Stimulated activated naive CD8-positive, alpha-beta T cell treated with anti-CD3 and anti-CD28 coated beads, Interleukin-15, amount 100 ng/mL, for 72 hours (primary cell): ENCODE results near the gene PCNT.
"Not testable (repeated sequence)": the region's sequence is repeated elsewhere in the genome, so short reads cannot be mapped to it uniquely, and the experiment has no call there.

Experiments
- ATAC-seq: fragments of 150-1000 bp; cut with Tn5 transposase; 2 replicates; pipeline ENCODE4 v1.10.0; 2021; ENCODE audit warnings: mild to moderate bottlenecking, moderate library complexity
- DNase-seq, 2 donors: peaks; one replicate each; pipeline ENCODE4 v3.0.0; 2021 to 2022
- H3K27ac Mint-ChIP-seq, 2 donors: one replicate each; pipeline ENCODE4 v1.8.0; 2022; ENCODE audit warnings: mild to moderate bottlenecking in 2 of 2, mixed read lengths in 2 of 2, moderate library complexity in 2 of 2
- H3K27me3 Mint-ChIP-seq: one replicate; pipeline ENCODE4 v1.8.0; 2022; ENCODE audit warnings: mixed read lengths
- H3K4me1 Mint-ChIP-seq: one replicate; pipeline ENCODE4 v1.8.0; 2022; ENCODE audit warnings: mild to moderate bottlenecking, mixed read lengths
- H3K4me3 Mint-ChIP-seq, 2 donors: one replicate each; pipeline ENCODE4 v1.8.0; 2022; ENCODE audit warnings: mild to moderate bottlenecking in 2 of 2, mixed read lengths in 2 of 2, moderate library complexity in 1 of 2
- H3K9me3 Mint-ChIP-seq, 2 donors: one replicate each; pipeline ENCODE4 v1.8.0; 2022; ENCODE audit warnings: mixed read lengths in 2 of 2

Gene PCNT

GRCh38 chr21:46356494-46357334, 32.8 kb downstream of the PCNT start:
- peaks cover 18% of the 10 kb centered on the region for H3K4me1 Mint-ChIP-seq
- DNase-seq (no peak), ATAC-seq (no peak)
- no peak overlapping the region for H3K4me3 Mint-ChIP-seq
- peak overlapping the region; percentile 7 to 90 for H3K27ac Mint-ChIP-seq
- H3K27me3 Mint-ChIP-seq: no peaks in the 10 kb centered on the region
- no peaks in the 10 kb centered on the region for H3K9me3 Mint-ChIP-seq

- Mint-ChIP-seq H3K4me3 (no peak overlapping the region), H3K9me3 (no peaks in the 10 kb centered on the region), H3K4me1 (peaks cover 22% of the 10 kb centered on the region), H3K27me3 (no peaks in the 10 kb centered on the region), H3K27ac (no peak overlapping the region)
- ATAC-seq (no peak), DNase-seq (no peak)
Measured at GRCh38 chr21:46357335-46357604, 33.3 kb downstream of the PCNT start.

- Mint-ChIP-seq H3K9me3 (no peaks in the 10 kb centered on the region), H3K27ac (peak overlapping the region in 1 of 2 donors; percentile 68), H3K4me3 (no peak overlapping the region), H3K27me3 (no peaks in the 10 kb centered on the region), H3K4me1 (peaks cover 22% of the 10 kb centered on the region)
- DNase-seq (no peak), ATAC-seq (no peak)
Measured at GRCh38 chr21:46357684-46358425, 33.9 kb downstream of the PCNT start.

- H3K4me1 Mint-ChIP-seq: peaks cover 6% of the 10 kb centered on the region
- H3K9me3 Mint-ChIP-seq: no peaks in the 10 kb centered on the region
- no peak overlapping the region for H3K27ac Mint-ChIP-seq
- DNase-seq (no peak), ATAC-seq (no peak)
- no peak overlapping the region for H3K4me3 Mint-ChIP-seq
- H3K27me3 Mint-ChIP-seq: no peaks in the 10 kb centered on the region
Measured at GRCh38 chr21:46361176-46361575, 37.2 kb downstream of the PCNT start.

- Mint-ChIP-seq H3K27ac (no peak overlapping the region), H3K9me3 (no peaks in the 10 kb centered on the region), H3K27me3 (no peaks in the 10 kb centered on the region), H3K4me3 (no peak overlapping the region), H3K4me1 (peaks cover 6% of the 10 kb centered on the region)
- DNase-seq: no peak
- no peak for ATAC-seq
Measured at GRCh38 chr21:46361935-46362334, 38.0 kb downstream of the PCNT start.

- ATAC-seq (no peak), DNase-seq (no peak)
- Mint-ChIP-seq H3K27me3 (no peaks in the 10 kb centered on the region), H3K9me3 (no peaks in the 10 kb centered on the region), H3K4me1 (peaks cover 11% of the 10 kb centered on the region), H3K4me3 (no peak overlapping the region), H3K27ac (no peak overlapping the region)
Measured at GRCh38 chr21:46362946-46363345, 39.0 kb downstream of the PCNT start.

- Mint-ChIP-seq H3K27me3 (no peaks in the 10 kb centered on the region), H3K9me3 (no peaks in the 10 kb centered on the region), H3K27ac (no peak overlapping the region), H3K4me1 (peaks cover 19% of the 10 kb centered on the region), H3K4me3 (no peak overlapping the region)
- ATAC-seq (no peak), DNase-seq (no peak)
Measured at GRCh38 chr21:46363698-46364097, 39.7 kb downstream of the PCNT start.

GRCh38 chr21:46366091-46366490, 42.1 kb downstream of the PCNT start:
- no peak for ATAC-seq
- peaks cover 39% of the 10 kb centered on the region for H3K4me1 Mint-ChIP-seq
- no peak overlapping the region for H3K27ac Mint-ChIP-seq
- no peaks in the 10 kb centered on the region for H3K9me3 Mint-ChIP-seq
- H3K27me3 Mint-ChIP-seq: no peaks in the 10 kb centered on the region
- no peak overlapping the region for H3K4me3 Mint-ChIP-seq
- DNase-seq: no peak

GRCh38 chr21:46366561-46366960, 42.6 kb downstream of the PCNT start:
- H3K4me3 Mint-ChIP-seq: no peak overlapping the region
- H3K27me3 Mint-ChIP-seq: no peaks in the 10 kb centered on the region
- no peak for DNase-seq
- ATAC-seq: no peak
- H3K9me3 Mint-ChIP-seq: no peaks in the 10 kb centered on the region
- no peak overlapping the region for H3K27ac Mint-ChIP-seq
- peaks cover 43% of the 10 kb centered on the region for H3K4me1 Mint-ChIP-seq

- H3K4me1 Mint-ChIP-seq: peaks cover 42% of the 10 kb centered on the region
- no peak for ATAC-seq
- no peak for DNase-seq
- H3K27ac Mint-ChIP-seq: no peak overlapping the region
- no peaks in the 10 kb centered on the region for H3K9me3 Mint-ChIP-seq
- no peak overlapping the region for H3K4me3 Mint-ChIP-seq
- no peaks in the 10 kb centered on the region for H3K27me3 Mint-ChIP-seq
Measured at GRCh38 chr21:46366966-46367365, 43.0 kb downstream of the PCNT start.

- Mint-ChIP-seq H3K27me3 (no peaks in the 10 kb centered on the region), H3K27ac (peak overlapping the region; percentile 56 to 92), H3K4me3 (peak overlapping the region; percentile 80 to 83), H3K9me3 (no peaks in the 10 kb centered on the region), H3K4me1 (peaks cover 41% of the 10 kb centered on the region)
- ATAC-seq (peak; percentile 99), DNase-seq (peak; percentile 66 to 79)
Measured at GRCh38 chr21:46368533-46369285, 44.8 kb downstream of the PCNT start.

GRCh38 chr21:46369520-46370235, 45.7 kb downstream of the PCNT start:
- peaks cover 41% of the 10 kb centered on the region for H3K4me1 Mint-ChIP-seq
- no peak for DNase-seq
- no peaks in the 10 kb centered on the region for H3K27me3 Mint-ChIP-seq
- H3K4me3 Mint-ChIP-seq: peak overlapping the region; percentile 80 to 83
- ATAC-seq: no peak
- H3K27ac Mint-ChIP-seq: peak overlapping the region in 1 of 2 donors; percentile 82
- no peaks in the 10 kb centered on the region for H3K9me3 Mint-ChIP-seq

GRCh38 chr21:46371204-46372013, 47.5 kb downstream of the PCNT start:
- Mint-ChIP-seq H3K27ac (no peak overlapping the region), H3K4me3 (no peak overlapping the region), H3K27me3 (no peaks in the 10 kb centered on the region), H3K9me3 (no peaks in the 10 kb centered on the region), H3K4me1 (peaks cover 41% of the 10 kb centered on the region)
- no peak for ATAC-seq
- DNase-seq: no peak

GRCh38 chr21:46372014-46372485, 48.1 kb downstream of the PCNT start:
- Mint-ChIP-seq H3K4me3 (no peak overlapping the region), H3K27ac (no peak overlapping the region), H3K27me3 (no peaks in the 10 kb centered on the region), H3K4me1 (peaks cover 41% of the 10 kb centered on the region), H3K9me3 (no peaks in the 10 kb centered on the region)
- DNase-seq (no peak), ATAC-seq (no peak)

GRCh38 chr21:46372947-46373346, 49.0 kb downstream of the PCNT start:
- not testable (repeated sequence) for H3K27me3 Mint-ChIP-seq, DNase-seq, ATAC-seq, H3K9me3 Mint-ChIP-seq, H3K4me3 Mint-ChIP-seq, H3K27ac Mint-ChIP-seq
- peaks cover 35% of the 10 kb centered on the region for H3K4me1 Mint-ChIP-seq
